CD8-positive, alpha-beta memory T cell (primary cell): ENCODE measurements around the gene MORN5. TPM values are rescaled to one million over a fixed set of nuclear protein-coding genes. Genes with fewer than 3 reads are reported as not detected.
A peak's percentile ranks its signal among the peaks of the same experiment; 100 is the strongest.

Experiments
- CTCF ChIA-PET: fragments of 350-600 bp; sonication (Branson Sonifier 250); formaldehyde crosslinking; loops from one replicate; lab custom pipeline; 2021; ENCODE audit warnings: antibody characterized with exemption; lab: Charles Lee
- POLR2A ChIA-PET: fragments of 350-600 bp; sonication (Branson Sonifier 250); formaldehyde crosslinking; loops from one replicate; lab custom pipeline; 2021; ENCODE audit warnings: antibody characterized with exemption; lab: Charles Lee
- DNase-seq, 5 donors: peaks; one replicate each; pipeline versions ENCODE4 v3.0.0 to v3.0.0-alpha.2; 2020 to 2022; ENCODE audit warnings: mixed read lengths in 1 of 5
- H3K27ac ChIP-seq: one replicate; pipeline ENCODE4 v1.7.0; 2013; ENCODE audit warnings: low read depth, mild to moderate bottlenecking, low read length, moderate library complexity
- H3K27me3 ChIP-seq: 2 replicates; pipeline ENCODE4 v1.7.0; 2013; ENCODE audit warnings: low read length, mild to moderate bottlenecking; ENCODE audit not compliant: insufficient read depth, poor library complexity, severe bottlenecking
- H3K36me3 ChIP-seq: 2 replicates; pipeline ENCODE4 v1.7.0; 2013; ENCODE audit warnings: mild to moderate bottlenecking, low read length, moderate library complexity; ENCODE audit not compliant: insufficient read depth
- H3K4me1 ChIP-seq: 2 replicates; pipeline ENCODE4 v1.7.0; 2013; ENCODE audit warnings: mild to moderate bottlenecking, low read length, moderate library complexity; ENCODE audit not compliant: insufficient read depth
- H3K4me3 ChIP-seq: 2 replicates; pipeline ENCODE4 v1.7.0; 2013; ENCODE audit warnings: mild to moderate bottlenecking, low read length
- H3K9me3 ChIP-seq: 2 replicates; pipeline ENCODE4 v1.7.0; 2013; ENCODE audit warnings: mild to moderate bottlenecking, low read length
- H3K27ac Mint-ChIP-seq, 8 donors: one replicate each; pipeline ENCODE4 v1.8.0; 2020 to 2021; ENCODE audit warnings: mixed read lengths in 8 of 8, mild to moderate bottlenecking in 6 of 8, inconsistent platforms in 3 of 8, moderate library complexity in 3 of 8
- H3K27me3 Mint-ChIP-seq, 2 donors: one replicate each; pipeline ENCODE4 v1.8.0; 2020 to 2021; ENCODE audit warnings: mixed read lengths in 2 of 2, mild to moderate bottlenecking in 1 of 2, moderate library complexity in 1 of 2
- H3K36me3 Mint-ChIP-seq, 3 donors: one replicate each; pipeline ENCODE4 v1.8.0; 2020 to 2021; ENCODE audit warnings: mixed read lengths in 3 of 3, inconsistent platforms in 1 of 3, mild to moderate bottlenecking in 1 of 3
- H3K4me1 Mint-ChIP-seq, 3 donors: one replicate each; pipeline ENCODE4 v1.8.0; 2020 to 2021; ENCODE audit warnings: mixed read lengths in 3 of 3, inconsistent platforms in 1 of 3, mild to moderate bottlenecking in 1 of 3
- H3K4me3 Mint-ChIP-seq, 7 donors: one replicate each; pipeline ENCODE4 v1.8.0; 2020 to 2021; ENCODE audit warnings: mixed read lengths in 7 of 7, mild to moderate bottlenecking in 6 of 7, moderate library complexity in 4 of 7, inconsistent platforms in 2 of 7
- H3K9me3 Mint-ChIP-seq, 5 donors: one replicate each; pipeline ENCODE4 v1.8.0; 2020 to 2022; ENCODE audit warnings: mixed read lengths in 5 of 5, mild to moderate bottlenecking in 3 of 5, moderate library complexity in 2 of 5, inconsistent platforms in 1 of 5
- polyA plus RNA-seq: library from polyadenylated mRNA; unstranded; fragments of 300-500 nt; fragmentation: Illumina TruSeq; gene quantifications from one replicate; pipeline ENCODE4 v1.2.3, GENCODE V29; 2021
- total RNA-seq, 2 experiments: library from RNA; stranded (reverse); gene quantifications; one replicate each; pipeline ENCODE4 v1.2.3, GENCODE V29; 2021

The MORN5 gene
- total and polyA plus RNA-seq, 3 experiments from 2014 or later: not detected

- CTCF ChIA-PET: interaction anchor here (0.6 to 9.9 kb wide), 20 partner anchors 8 to 691 kb away, joined by 3 to 166 read pairs (median 4); partner anchors contain the start of genes MORN5 and NDUFA8
These were observed 34.0 kb upstream of the MORN5 start for GRCh38 chr9:122125509-122126330.

GRCh38 chr9:122126331-122127261 lies 33.1 kb upstream of the MORN5 start:
- ChIA-PET POLR2A (no interaction called here), CTCF (interaction anchor here (0.6 to 9.9 kb wide), 6 partner anchors 18 to 222 kb away, joined by 3 to 166 read pairs (median 4); no protein-coding TSS in a partner anchor)
- DNase-seq: no peak
- Histone ChIP-seq H3K36me3 (no peaks in the 10 kb centered on the region), H3K4me1 (peaks cover 5% of the 10 kb centered on the region), H3K27me3 (peaks cover 15% of the 10 kb centered on the region), H3K27ac (no peak overlapping the region), H3K9me3 (no peaks in the 10 kb centered on the region), H3K4me3 (peak overlapping the region; percentile 26)
- H3K27me3 Mint-ChIP-seq: peaks cover 30 to 44% of the 10 kb centered on the region in 2 donors
- peaks cover 21 to 41% (median 22%) of the 10 kb centered on the region in 3 donors for H3K4me1 Mint-ChIP-seq
- H3K4me3 Mint-ChIP-seq: peak overlapping the region; percentile 37 to 83 (median 59)
- peaks cover 0 to 2% (median 0%) of the 10 kb centered on the region in 3 donors for H3K36me3 Mint-ChIP-seq
- H3K9me3 Mint-ChIP-seq: no peaks in the 10 kb centered on the region
- peak overlapping the region in 2 of 8 donors; percentile 52 to 88 for H3K27ac Mint-ChIP-seq

More at GRCh38 chr9:122125509-122126330, 34.0 kb upstream of the MORN5 start:
- H3K9me3 ChIP-seq: no peaks in the 10 kb centered on the region
- POLR2A ChIA-PET: no interaction called here
- peak overlapping the region in 5 of 7 donors; percentile 37 to 66 (median 59) for H3K4me3 Mint-ChIP-seq
- peaks cover 0 to 2% (median 0%) of the 10 kb centered on the region in 3 donors for H3K36me3 Mint-ChIP-seq
- H3K4me1 Mint-ChIP-seq: peaks cover 21 to 41% (median 22%) of the 10 kb centered on the region in 3 donors
- no peaks in the 10 kb centered on the region for H3K36me3 ChIP-seq
- peaks cover 30 to 44% of the 10 kb centered on the region in 2 donors for H3K27me3 Mint-ChIP-seq
- H3K4me1 ChIP-seq: peaks cover 5% of the 10 kb centered on the region
- DNase-seq: no peak
- H3K4me3 ChIP-seq: no peak overlapping the region
- H3K9me3 Mint-ChIP-seq: no peaks in the 10 kb centered on the region
- H3K27ac ChIP-seq: no peak overlapping the region
- H3K27ac Mint-ChIP-seq: peak overlapping the region in 1 of 8 donors; percentile 77
- H3K27me3 ChIP-seq: peaks cover 15% of the 10 kb centered on the region

GRCh38 chr9:122127396-122127798 lies 32.3 kb upstream of the MORN5 start:
- DNase-seq: no peak
- Mint-ChIP-seq H3K9me3 (no peaks in the 10 kb centered on the region), H3K27me3 (peaks cover 29 to 47% of the 10 kb centered on the region in 2 donors), H3K27ac (peak overlapping the region in 2 of 8 donors; percentile 64 to 78), H3K4me3 (peak overlapping the region in 3 of 7 donors; percentile 22 to 83 (median 28)), H3K36me3 (peaks cover 0 to 2% (median 0%) of the 10 kb centered on the region in 3 donors), H3K4me1 (peaks cover 21 to 41% (median 22%) of the 10 kb centered on the region in 3 donors)
- CTCF ChIA-PET: interaction anchor here (1.0 to 9.9 kb wide), 3 partner anchors 26 to 222 kb away, joined by 3 to 166 read pairs (median 4); no protein-coding TSS in a partner anchor
- no peaks in the 10 kb centered on the region for H3K36me3 ChIP-seq
- no peaks in the 10 kb centered on the region for H3K9me3 ChIP-seq
- peaks cover 5% of the 10 kb centered on the region for H3K4me1 ChIP-seq
- no peak overlapping the region for H3K27ac ChIP-seq
- POLR2A ChIA-PET: no interaction called here
- no peak overlapping the region for H3K4me3 ChIP-seq
- peaks cover 15% of the 10 kb centered on the region for H3K27me3 ChIP-seq

- peaks cover 16 to 37% (median 16%) of the 10 kb centered on the region in 3 donors for H3K4me1 Mint-ChIP-seq
- peak overlapping the region in 3 of 8 donors; percentile 17 to 95 (median 64) for H3K27ac Mint-ChIP-seq
- Histone ChIP-seq H3K9me3 (no peaks in the 10 kb centered on the region), H3K4me3 (no peak overlapping the region), H3K27me3 (peaks cover 15% of the 10 kb centered on the region), H3K4me1 (peaks cover 5% of the 10 kb centered on the region), H3K27ac (no peak overlapping the region), H3K36me3 (no peaks in the 10 kb centered on the region)
- H3K36me3 Mint-ChIP-seq: peaks cover 0 to 2% (median 0%) of the 10 kb centered on the region in 3 donors
- peak in 1 of 5 donors; percentile 66 for DNase-seq
- no peaks in the 10 kb centered on the region for H3K9me3 Mint-ChIP-seq
- H3K4me3 Mint-ChIP-seq: peak overlapping the region in 3 of 7 donors; percentile 38 to 77 (median 43)
- H3K27me3 Mint-ChIP-seq: peaks cover 32 to 43% of the 10 kb centered on the region in 2 donors
- POLR2A ChIA-PET: interaction anchor here (0.7 kb wide), 1 partner anchor 36 kb away, joined by 3 read pairs; the partner anchor contains the start of gene TTLL11
- CTCF ChIA-PET: interaction anchor here (1.3 to 9.9 kb wide), 2 partner anchors 26 to 221 kb away, joined by 3 to 166 read pairs; no protein-coding TSS in a partner anchor
These were observed 31.4 kb upstream of the MORN5 start for GRCh38 chr9:122128007-122128968.

- Mint-ChIP-seq H3K9me3 (no peaks in the 10 kb centered on the region), H3K27me3 (peaks cover 32 to 40% of the 10 kb centered on the region in 2 donors), H3K4me3 (no peak overlapping the region), H3K4me1 (peaks cover 16 to 37% (median 16%) of the 10 kb centered on the region in 3 donors), H3K36me3 (peaks cover 0 to 2% (median 0%) of the 10 kb centered on the region in 3 donors), H3K27ac (peak overlapping the region in 2 of 8 donors; percentile 17 to 32)
- POLR2A ChIA-PET: interaction anchor here (0.7 kb wide), 1 partner anchor 36 kb away, joined by 3 read pairs; the partner anchor contains the start of gene TTLL11
- H3K27ac ChIP-seq: no peak overlapping the region
- CTCF ChIA-PET: interaction anchor here (9.9 kb wide), 1 partner anchor 220 kb away, joined by 166 read pairs; no protein-coding TSS in a partner anchor
- no peak overlapping the region for H3K4me3 ChIP-seq
- peaks cover 5% of the 10 kb centered on the region for H3K4me1 ChIP-seq
- no peaks in the 10 kb centered on the region for H3K36me3 ChIP-seq
- peaks cover 15% of the 10 kb centered on the region for H3K27me3 ChIP-seq
- no peak for DNase-seq
- no peaks in the 10 kb centered on the region for H3K9me3 ChIP-seq
These were observed 30.8 kb upstream of the MORN5 start for GRCh38 chr9:122128969-122129343.

- Histone ChIP-seq H3K36me3 (no peaks in the 10 kb centered on the region), H3K27ac (no peak overlapping the region), H3K4me1 (peaks cover 5% of the 10 kb centered on the region), H3K4me3 (no peak overlapping the region), H3K9me3 (no peaks in the 10 kb centered on the region), H3K27me3 (peaks cover 12% of the 10 kb centered on the region)
- Mint-ChIP-seq H3K4me3 (no peak overlapping the region), H3K36me3 (no peaks in the 10 kb centered on the region), H3K27ac (no peak overlapping the region), H3K27me3 (peaks cover 26 to 31% of the 10 kb centered on the region in 2 donors), H3K9me3 (no peaks in the 10 kb centered on the region), H3K4me1 (peaks cover 12 to 36% (median 16%) of the 10 kb centered on the region in 3 donors)
- POLR2A ChIA-PET: no interaction called here
- CTCF ChIA-PET: no interaction called here
- DNase-seq: no peak
These were observed 29.7 kb upstream of the MORN5 start for GRCh38 chr9:122129969-122130368.
